Panc1 (cell line): ENCODE results near the gene SYCP2.

Experiments used
- POLR2AphosphoS5 ChIP-seq: IDR thresholded peaks from 2 replicates; pipeline ENCODE4 v1.6.1; 2012; ENCODE audit warnings: mild to moderate bottlenecking, low read depth, low read length, moderate library complexity
- SIN3A ChIP-seq: IDR thresholded peaks from 2 replicates; pipeline ENCODE4 v1.6.1; 2012; ENCODE audit warnings: low read depth, mild to moderate bottlenecking, low read length, moderate library complexity, borderline replicate concordance; ENCODE audit not compliant: insufficient read depth
- TCF7L2 ChIP-seq: IDR thresholded peaks from 2 replicates; pipeline ENCODE4 v1.6.1; 2011; ENCODE audit warnings: mild to moderate bottlenecking, low read depth, low read length, inconsistent platforms
- TF ChIP-seq, protein P1 (sequence below), 2 experiments: IDR thresholded peaks; 2 replicates each; pipeline ENCODE4 v1.6.1; 2011 to 2012; ENCODE audit warnings: low read depth in 2 of 2, control low read depth in 1 of 2, low read length in 1 of 2, mild to moderate bottlenecking in 1 of 2, moderate library complexity in 1 of 2; ENCODE audit not compliant: insufficient read depth in 1 of 2
- TF ChIP-seq, protein P2 (sequence below): fragments of 450-650 bp; IDR thresholded peaks from 2 replicates; pipeline ENCODE4 v1.5.1; 2017; ENCODE audit warnings: mild to moderate bottlenecking

- no peak for TF ChIP-seq SIN3A
- TF ChIP-seq, protein P1, sequence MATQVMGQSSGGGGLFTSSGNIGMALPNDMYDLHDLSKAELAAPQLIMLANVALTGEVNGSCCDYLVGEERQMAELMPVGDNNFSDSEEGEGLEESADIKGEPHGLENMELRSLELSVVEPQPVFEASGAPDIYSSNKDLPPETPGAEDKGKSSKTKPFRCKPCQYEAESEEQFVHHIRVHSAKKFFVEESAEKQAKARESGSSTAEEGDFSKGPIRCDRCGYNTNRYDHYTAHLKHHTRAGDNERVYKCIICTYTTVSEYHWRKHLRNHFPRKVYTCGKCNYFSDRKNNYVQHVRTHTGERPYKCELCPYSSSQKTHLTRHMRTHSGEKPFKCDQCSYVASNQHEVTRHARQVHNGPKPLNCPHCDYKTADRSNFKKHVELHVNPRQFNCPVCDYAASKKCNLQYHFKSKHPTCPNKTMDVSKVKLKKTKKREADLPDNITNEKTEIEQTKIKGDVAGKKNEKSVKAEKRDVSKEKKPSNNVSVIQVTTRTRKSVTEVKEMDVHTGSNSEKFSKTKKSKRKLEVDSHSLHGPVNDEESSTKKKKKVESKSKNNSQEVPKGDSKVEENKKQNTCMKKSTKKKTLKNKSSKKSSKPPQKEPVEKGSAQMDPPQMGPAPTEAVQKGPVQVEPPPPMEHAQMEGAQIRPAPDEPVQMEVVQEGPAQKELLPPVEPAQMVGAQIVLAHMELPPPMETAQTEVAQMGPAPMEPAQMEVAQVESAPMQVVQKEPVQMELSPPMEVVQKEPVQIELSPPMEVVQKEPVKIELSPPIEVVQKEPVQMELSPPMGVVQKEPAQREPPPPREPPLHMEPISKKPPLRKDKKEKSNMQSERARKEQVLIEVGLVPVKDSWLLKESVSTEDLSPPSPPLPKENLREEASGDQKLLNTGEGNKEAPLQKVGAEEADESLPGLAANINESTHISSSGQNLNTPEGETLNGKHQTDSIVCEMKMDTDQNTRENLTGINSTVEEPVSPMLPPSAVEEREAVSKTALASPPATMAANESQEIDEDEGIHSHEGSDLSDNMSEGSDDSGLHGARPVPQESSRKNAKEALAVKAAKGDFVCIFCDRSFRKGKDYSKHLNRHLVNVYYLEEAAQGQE (IDR thresholded peaks at IDR 0.05; ENCODE audit: insufficient read depth in 1 of 2, low read depth in 2 of 2, low read length in 1 of 2) = no peak
- TF ChIP-seq, protein P2, sequence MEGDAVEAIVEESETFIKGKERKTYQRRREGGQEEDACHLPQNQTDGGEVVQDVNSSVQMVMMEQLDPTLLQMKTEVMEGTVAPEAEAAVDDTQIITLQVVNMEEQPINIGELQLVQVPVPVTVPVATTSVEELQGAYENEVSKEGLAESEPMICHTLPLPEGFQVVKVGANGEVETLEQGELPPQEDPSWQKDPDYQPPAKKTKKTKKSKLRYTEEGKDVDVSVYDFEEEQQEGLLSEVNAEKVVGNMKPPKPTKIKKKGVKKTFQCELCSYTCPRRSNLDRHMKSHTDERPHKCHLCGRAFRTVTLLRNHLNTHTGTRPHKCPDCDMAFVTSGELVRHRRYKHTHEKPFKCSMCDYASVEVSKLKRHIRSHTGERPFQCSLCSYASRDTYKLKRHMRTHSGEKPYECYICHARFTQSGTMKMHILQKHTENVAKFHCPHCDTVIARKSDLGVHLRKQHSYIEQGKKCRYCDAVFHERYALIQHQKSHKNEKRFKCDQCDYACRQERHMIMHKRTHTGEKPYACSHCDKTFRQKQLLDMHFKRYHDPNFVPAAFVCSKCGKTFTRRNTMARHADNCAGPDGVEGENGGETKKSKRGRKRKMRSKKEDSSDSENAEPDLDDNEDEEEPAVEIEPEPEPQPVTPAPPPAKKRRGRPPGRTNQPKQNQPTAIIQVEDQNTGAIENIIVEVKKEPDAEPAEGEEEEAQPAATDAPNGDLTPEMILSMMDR = no peak
- no peak for TF ChIP-seq POLR2AphosphoS5
- TF ChIP-seq TCF7L2 = no peak
These were observed 48.9 kb downstream of the SYCP2 start for GRCh38 chr20:59884494-59884893.
